Measurements from ENCODE around the gene CNTN4.

- no peak for TF ChIP-seq POLR2AphosphoS5 (IDR thresholded peaks at IDR 0.05; ENCODE audit: borderline replicate concordance, low read depth, low read length)
- no peak for TF ChIP-seq EZH2 (IDR thresholded peaks at IDR 0.05)
Observed at GRCh38 chr3:2929574-2929973, 830.9 kb downstream of the CNTN4 start.

Measured in SK-N-MC (cell line).